Measurements from ENCODE around the gene RIPPLY3.

The RIPPLY3 gene, protein sequence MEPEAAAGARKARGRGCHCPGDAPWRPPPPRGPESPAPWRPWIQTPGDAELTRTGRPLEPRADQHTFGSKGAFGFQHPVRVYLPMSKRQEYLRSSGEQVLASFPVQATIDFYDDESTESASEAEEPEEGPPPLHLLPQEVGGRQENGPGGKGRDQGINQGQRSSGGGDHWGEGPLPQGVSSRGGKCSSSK

DNA sequence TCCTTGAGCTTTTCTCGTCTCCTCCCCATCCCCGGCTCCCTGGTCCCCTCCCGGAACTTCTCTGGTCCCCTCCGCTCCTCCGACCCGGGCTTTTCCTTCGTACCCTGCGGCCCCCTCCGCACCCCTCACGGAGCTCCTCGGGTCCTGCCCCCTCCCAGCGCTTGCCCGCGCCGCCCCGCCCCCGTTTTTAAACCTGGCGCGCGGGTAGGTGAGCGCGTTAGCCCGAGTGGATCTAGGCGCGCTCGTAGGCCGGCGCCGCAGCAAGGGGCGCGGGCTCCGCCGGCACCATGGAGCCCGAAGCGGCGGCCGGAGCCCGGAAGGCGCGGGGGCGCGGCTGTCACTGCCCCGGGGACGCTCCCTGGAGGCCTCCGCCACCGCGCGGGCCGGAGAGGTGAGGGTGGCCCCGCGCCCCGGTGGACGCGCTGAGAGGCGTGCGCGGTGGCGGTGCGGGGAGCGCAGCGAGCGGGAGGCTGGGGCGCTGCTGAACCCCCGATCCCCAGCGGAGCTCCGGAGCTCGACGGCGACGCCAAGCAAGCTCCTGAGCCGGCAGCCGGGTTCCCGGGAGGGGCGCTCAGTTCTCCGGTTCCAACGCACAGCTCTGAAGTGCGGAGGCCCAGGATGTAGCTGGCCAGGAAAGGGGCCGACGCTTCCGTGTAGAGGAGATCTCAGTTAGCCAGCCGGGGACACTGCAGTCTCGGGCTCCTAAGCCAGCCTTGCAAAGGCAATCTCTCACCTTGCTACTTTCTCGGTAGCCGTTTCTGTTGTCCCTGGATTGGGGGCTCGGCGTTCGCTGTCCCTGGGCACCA lies at the start of gene RIPPLY3:
RIPPLY3 (plus strand) TSS at position 217 of the 806 bp plus-strand sequence; CDS start at position 288, 71 bp downstream.
- peak; percentile 7 for DNase-seq

DNA sequence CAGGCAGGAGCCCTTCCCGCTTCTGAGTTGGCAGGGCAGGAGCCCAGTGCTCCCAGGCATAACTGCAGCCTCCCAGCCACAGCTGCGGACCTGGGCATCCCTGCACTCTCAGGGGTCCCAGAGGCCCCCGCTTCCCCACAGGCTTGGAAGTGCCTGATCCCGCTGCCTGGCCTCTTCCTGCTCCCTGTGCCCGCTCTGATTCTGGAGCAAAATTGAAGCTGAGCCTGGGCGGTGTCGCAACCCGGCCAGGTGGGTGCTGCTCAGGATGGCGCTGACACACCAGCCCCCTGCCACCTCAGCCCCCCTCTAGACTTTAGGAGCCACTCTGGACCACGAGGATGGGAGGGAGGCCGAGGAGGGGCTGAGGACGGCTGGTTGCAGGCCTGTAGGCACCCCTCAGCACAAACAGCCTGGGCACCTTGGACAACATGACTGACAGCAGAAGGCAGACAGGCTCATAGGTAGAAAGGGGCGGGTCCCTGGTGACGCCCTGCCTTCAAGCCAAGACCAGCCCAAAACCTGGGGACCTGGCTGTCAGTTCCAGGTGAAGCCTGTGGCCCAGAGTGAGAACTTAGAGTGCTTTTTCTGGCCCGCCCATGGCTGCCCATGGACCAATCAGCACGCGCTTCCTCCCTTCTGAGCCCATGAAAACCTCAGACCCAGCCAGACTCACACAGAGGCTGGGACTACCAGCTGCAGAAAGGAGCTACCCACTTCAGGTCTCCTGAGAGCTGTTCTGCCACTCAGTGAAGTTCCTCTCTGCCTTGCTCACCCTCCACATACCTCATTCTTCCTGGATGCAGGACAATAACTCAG lies 47.3 kb upstream of the RIPPLY3 start:
- DNase-seq = no peak

DNA sequence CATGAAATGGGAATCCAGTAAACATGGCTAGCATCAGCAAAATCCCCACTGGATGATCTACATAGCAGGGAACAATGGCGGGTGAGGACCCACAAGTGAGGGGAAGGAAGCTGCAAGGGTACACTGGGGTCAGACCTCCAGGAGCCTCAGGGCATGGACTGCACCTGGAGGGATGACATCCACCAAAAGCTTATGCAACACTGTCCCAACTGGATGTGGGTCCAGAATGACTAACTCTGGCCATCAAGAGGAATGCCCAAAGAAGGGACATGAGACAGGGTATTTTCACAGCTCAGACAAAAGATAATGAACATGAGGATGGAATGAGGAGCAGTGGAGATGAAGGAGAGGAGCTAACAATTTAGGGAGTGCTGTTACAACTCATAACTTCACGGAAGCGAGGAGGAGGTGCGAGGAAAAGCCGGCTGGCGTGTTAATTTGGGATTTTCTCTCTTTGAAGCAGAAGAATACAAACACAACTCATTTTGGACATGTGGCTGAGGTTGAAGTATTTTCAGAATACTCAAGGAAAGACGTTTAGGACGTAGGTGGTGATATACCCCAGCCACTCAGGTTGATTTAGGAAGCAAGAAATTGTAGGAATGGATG lies 45.7 kb upstream of the RIPPLY3 start:
- DNase-seq = no peak

DNA sequence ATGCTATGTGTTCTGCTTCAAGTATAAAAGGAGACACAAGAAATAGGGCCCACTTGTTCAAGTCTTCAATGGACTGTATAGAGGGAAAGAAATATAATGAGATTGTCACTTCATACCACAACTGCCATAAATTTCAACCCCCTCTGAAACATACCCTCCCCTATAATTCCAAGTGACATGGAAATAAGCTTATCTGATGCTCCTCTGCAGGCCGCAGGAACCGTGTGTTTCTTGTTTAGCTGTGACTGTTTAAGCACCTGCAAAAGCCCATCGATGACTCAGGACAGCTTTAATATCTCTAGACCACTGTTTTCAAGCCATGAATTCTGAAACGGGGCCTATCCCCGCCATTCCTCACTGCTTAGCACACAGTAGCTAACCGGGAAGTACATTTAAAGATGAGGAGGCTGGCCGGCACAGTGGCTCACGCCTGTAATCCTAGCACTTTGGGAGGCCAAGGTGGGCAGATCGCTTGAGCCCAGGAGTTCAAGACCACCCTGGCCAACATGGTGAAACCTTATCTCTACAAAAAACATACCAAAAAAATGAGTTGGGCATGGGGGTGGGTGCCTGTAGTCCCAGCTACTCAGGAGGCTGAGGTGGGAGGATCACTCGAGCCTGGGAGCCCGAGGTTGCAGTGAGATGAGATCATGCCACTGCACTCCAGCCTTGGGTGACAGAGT lies 44.3 kb upstream of the RIPPLY3 start:
- DNase-seq = no peak

DNA sequence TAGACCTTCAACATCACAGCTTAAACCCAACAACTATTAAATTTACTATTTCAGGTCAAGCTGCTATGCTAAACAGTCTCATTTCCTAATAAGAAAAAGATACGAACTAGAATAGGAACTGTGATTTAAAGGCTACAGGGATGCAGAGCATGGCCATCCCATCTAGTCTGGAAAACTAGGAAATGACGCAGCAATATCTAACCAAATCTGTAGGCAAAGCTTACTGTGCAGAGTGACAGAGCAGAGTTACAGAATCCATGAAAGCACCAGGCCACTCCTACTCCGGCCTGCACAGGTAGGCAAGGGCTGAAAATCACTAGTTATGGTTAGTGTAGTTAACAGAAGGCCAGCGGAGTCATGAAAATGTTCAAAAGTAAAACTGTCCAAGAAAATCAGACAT lies 42.1 kb upstream of the RIPPLY3 start:
- DNase-seq = no peak

DNA sequence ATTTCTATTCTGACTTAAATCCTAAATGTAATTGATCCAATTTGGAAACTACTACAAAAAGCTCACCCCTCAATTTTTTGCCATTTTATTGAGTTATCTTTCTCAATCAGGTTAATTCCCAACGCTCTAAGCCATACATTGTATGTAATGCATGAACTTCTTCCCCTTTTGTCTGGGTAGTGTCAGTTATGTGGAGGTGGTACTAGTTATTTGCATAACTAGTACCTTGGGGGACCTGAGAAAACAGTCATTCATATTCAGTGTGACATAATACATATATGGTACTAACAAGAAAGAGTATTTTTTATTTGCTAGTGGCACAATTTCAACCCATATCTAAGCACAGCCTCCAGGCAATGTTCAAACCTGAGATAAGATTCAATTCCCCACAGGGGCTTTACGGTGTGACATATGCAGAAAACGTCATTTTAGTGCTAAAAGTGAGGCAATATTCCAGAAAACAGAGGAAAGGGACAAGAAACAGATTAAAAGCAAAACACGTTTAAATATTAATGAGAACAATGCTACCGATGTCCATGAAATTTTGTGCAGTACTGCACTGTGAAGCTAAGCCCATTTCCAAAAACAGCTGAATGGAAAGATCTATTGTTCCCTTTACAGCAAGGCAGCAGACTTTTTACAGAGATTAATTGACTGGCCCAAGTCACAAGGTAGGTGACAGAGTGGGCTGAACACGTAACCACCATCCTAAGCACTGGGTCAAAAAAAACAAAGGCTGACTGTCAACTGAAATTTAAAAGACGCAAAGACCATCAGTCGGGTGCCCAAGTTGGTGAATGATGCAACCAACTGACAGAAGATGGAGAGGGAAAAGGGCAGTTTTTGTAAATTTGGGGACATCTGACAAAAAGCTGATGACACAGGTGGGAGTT lies 41.4 kb upstream of the RIPPLY3 start:
- DNase-seq = no peak

DNA sequence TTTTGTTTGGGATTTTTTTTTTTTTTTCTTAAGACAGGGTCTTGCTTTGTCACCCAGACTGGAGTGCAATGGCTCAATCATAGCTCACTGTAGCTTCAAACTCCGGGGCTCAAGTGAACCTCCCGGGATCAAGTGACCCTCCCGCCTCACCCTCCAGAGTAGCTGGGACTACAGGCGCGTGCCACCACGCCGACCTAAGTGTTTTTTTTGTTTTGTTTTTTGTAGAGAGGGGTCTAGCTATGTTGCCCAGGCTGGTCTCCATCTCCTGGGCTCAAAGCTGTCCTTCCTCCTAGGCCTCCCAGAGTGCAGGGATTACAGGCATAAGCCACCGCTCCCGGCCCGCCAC lies 40.8 kb upstream of the RIPPLY3 start:
- DNase-seq = no peak

DNA sequence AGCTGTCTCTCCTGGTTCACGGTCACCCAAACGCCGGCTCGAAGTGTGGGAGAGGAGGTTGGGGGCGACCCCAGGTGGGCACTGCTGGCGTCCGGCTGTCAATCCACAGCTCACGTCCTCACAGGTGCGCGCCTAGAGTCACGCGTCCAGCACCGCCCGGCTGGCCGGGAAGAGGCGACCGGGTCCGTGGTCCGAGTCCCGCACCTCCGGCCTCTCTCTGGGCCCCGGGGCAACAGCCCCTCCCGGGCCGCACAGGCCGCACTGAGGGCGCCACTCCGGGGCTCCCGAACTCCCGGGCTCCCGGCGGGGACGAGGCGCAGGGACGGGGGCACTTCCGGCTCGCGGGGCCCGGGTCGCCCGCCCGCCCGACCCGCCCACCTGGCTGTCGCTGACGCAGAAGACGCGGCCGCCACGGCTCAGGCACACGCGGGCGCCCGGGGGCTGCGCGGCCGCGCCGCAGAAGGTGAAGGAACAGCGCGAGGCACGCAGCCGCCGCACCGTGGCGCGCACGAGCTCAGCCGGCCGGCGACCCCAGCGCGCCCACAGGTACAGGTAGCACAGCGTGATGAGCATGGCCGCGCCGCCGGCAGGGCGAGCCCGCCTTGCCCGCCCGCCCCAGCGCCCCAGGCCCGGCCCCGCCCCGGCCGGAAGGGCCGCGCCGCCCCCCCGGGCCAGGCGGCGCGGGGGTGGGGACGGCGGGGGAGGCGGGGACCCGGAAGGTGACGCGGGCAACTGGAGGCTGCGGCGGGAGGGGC lies 40.3 kb upstream of the RIPPLY3 start, which contains the start of gene HLCS:
HLCS (minus strand) TSS at position 604 of the 755 bp plus-strand sequence; CDS start at position 573, 31 bp downstream.
- peak; percentile 48 for DNase-seq

DNA sequence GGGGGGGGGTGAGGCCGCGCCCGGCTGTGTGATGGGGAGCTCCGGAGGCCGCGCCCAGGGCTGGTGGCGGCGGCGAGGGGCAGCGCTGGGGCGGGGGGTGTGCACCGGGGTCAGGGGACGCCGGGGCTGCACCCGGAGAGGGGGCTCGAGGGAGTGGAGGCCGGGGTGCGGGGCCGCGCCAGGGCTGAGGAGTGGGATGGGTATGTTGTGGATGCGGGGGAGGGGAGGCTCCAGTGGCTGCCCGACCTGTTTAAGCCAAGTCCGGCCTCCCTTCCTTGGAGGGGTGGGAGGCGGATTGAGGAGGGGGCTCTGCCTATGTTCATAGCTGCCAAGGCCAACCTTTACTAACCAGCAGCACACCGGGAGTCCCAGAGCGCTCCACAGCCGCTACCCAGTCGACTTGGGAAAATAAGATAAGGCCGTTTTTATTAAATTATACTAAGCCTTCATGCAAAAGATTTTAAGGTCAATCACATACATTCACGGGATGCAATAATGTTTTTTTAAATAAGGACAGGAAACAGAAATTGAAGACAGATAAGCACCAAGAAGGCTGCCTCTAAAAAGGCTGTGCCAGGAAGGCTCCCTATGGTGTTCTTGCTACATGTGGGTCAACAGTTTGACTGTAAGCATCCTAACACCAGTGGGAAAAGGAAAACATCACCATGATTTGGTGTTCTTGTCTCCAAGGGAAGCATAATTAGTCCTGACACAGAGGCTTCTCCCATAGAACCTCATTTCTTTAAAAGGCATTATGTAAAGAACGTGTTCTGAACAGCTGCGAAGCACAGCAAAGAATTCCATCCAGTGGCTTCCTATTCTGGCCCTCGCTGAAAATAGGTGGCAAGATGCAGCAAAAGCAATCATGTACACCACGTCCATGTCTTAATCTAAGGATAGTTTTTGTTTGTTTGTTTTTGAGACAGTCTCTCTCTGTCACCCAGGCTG lies 39.4 kb upstream of the RIPPLY3 start:
- no peak for DNase-seq

DNA sequence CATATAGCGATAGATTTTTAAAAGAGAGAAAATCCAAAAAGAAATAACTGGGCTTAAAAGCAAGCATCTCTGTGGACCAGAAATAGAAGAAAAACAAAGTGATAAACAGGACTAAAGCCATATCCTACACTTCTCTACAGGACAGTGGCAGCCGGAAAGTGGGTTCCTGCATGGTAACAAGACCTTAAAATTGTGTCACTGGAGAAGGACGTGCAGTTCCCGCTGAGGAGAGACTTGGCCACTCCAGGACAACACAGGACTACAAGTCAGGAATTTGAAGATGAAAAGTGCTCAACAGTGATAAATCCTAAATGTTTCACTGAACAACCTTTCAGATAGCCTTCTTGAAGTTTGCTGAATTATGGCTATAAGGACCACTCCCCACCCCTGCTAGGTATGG lies 38.1 kb upstream of the RIPPLY3 start:
- DNase-seq = no peak

DNA sequence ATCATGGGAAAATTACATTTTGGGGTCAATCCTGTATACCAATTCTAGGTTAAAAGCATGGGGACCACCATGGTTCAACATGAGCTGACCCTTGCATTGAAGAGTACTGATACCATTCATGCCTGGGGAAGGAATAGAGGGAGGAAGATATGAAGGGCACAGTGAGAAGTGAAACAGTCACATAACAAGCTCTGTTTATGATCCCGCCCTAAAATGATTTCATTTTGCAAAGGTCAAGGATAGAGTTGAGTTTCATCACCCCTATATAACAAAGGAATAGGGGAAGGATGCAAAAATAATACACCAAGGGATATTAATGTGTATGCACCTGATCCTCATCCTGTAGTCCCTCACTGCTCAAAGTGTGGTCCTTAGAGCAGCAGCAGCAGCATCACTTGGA lies 37.5 kb upstream of the RIPPLY3 start:
- no peak for DNase-seq

DNA sequence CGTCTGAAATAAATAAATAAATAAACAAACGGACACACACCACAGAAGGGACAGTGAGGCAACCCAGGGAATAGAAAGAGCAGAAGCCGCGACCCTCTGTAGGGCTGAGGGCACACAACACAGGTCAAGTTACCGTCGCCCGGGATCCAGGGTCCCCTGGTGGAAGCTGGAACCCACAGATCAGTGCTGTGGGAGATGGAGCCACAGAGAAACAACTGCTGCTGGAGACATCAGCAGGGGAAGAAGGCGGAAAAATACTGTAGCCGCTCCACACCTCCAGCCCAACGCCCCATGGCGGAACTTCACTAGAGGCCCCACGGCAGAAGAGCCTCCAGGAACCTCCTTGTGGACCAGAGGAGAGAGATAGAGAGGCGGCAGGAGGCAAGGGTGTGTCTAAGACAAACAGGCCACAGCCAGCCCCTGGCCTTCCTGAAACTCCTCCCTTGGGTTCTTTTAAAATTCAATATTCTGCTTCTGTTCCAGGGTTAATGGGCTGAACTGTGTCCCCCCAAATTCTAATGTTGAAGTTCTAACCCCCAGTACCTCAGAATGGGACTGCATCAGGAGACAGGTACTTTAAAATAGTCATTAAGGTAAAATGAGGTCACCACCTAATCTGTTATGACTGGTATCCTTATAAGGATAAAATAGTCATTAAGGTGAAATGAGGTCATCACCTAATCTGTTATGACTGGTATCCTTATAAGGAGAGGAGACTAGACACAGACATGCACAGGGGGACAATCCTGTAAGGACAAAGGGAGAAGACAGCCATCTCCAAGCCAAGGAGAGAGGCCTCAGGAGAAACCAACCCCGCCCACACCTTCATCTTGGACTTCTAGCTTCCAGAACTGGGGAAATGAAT lies 32.3 kb upstream of the RIPPLY3 start:
- no peak for DNase-seq

DNA sequence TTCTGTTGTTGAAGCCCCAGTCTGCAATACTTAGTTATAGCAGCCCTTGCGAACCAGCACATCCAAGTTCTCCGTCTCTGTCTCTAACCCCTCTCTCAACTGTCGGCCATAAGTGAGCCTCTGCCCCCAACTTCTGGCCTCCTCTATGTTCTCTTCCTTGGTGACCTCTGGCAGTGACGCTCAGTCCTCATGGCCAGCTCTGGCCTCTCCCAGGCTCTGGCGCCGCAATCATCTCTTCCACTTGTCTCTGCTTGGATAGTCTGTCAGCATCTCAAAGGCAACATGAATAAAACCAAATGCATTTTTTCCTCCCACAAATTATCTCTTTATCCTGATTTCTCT lies 31.7 kb upstream of the RIPPLY3 start:
- no peak for DNase-seq

DNA sequence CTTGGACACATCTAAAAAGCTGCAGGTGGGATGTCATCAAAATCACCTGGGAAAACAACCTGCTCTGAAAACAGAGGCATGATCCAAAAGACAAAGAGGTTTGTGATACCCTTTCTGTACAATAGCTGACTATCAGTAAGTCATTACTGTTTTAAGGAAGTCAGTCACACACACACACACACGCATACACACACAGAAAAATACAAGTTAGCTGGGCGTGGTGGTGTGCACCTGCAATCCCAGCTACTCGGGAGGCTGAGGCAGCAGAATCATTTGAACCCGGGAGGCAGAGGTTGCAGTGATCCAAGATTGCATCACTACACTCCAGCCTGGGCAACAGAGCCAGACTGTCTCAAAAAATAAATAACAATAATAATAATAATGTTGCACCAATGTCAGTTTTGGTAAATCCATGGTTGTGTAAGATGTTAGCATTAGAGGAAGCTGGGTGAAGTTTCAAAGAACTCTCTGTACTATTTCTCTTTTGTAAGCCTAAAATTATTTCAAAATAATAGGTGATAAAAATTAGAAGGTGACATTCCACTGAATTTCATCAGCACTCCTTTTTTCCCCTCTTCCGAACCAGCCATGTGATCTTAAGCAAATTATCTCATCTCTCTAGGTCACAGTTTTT lies 30.2 kb upstream of the RIPPLY3 start:
- DNase-seq = no peak

DNA sequence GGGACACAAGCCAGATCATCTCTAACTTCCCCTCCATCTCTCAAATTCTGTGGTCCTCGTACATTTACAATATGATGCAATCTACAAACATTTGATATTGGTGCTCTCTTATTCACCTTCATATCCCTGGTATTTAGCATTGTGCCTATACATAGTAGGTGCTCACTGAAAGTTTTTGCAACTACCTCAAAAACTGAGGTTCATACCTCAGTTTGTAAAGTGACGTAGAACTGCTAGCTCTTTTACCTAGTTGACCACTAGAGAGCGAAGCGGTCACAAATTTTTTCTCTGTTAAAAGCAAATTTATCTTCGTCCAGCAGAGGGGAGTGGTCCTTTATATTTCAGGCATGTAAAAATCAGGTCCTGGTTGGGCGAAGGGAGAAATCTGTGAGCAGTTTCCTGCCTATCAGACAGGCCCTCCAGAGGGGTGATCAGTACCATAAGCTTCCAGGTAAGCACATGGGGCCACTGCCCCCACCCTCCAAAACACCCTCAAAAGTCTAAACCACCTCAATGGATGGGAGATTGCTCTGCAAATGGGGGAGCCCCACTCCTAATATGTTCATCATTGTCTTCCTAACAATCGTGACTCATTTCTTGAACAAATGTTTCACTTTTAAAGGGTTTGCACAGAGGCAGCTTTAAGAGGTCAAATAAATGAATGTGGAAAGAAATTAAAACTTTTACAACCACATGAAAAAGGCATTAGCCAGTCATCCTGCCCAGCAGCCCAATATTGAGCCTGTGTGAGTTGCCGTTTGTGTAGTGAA lies 29.4 kb upstream of the RIPPLY3 start:
- no peak for DNase-seq

DNA sequence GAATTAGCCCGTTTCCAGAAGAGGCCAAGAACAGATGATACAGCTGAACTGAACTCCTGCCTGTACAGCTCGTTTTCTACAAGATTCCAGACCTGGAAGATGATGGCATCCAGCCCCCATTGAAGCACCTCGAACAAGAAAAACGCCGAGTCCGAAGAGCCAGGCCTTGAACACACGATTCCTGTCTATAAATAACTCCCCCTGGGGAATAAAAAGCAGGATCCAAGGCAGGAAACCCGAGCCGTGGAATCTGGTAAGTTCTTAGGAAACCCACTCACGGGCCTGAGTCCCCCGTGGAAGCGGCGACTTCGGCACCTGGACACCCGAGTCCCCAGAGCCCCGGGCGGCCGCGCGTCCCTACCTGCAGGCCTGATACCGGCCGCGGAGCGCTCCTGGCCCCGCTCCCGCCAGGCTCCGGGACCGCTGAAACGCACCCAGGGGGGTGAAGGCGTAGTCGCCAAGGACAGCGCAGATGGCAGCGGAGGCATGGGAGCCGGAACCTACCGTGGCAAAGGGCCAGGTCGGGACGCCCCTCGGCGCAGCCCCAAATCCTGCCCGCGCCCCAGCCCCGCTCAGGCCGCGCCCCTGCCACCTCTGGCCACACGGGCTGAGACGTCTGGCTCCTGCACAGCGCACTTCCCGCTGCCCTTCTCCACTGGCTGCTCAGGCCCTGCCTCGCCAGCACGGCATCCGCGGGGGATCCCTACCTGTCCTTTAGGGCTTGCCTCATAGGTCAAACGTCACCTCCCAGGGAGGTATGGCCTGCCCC lies 26.0 kb upstream of the RIPPLY3 start:
- no peak for DNase-seq

DNA sequence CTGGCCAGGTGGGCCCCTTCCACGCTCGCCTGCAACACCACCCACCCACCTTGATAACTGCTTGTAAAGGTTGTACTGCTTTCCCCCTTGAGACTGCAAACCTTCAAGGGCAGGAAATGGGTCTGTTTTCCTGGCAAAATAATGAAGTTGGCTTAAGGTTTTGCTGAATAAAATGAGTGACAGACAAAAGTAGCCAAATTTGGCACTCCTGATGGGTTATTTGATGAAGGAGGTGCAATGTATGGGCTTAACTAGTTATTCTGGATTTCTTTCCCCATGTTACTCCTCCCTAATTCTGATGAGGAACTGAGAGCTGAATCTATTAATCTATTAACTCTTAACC lies 25.5 kb upstream of the RIPPLY3 start:
- no peak for DNase-seq

All from T1000 (cell line).